Mesendoderm (in vitro differentiated cells): Measurements from ENCODE around the gene IRS1. TPM values are rescaled to one million over a fixed set of nuclear protein-coding genes. Genes with fewer than 3 reads are reported as not detected.
A peak's percentile ranks its signal among the peaks of the same experiment; 100 is the strongest.

ENCODE experiments used
- DNase-seq: peaks from one replicate; pipeline ENCODE4 v3.0.0; 2013
- H2AK5ac ChIP-seq: 2 replicates; pipeline ENCODE4 v1.6.1; 2013; ENCODE audit warnings: low read length, inconsistent platforms
- H2BK120ac ChIP-seq: 2 replicates; pipeline ENCODE4 v1.6.1; 2013; ENCODE audit warnings: low read depth, mild to moderate bottlenecking, low read length, moderate library complexity, mixed read lengths
- H2BK15ac ChIP-seq: replicated peaks from 2 replicates; pipeline ENCODE4 v1.6.1; 2013; ENCODE audit warnings: low read depth, mild to moderate bottlenecking, moderate library complexity
- H2BK5ac ChIP-seq: 2 replicates; pipeline ENCODE4 v1.6.1; 2013; ENCODE audit warnings: low read length, inconsistent platforms
- H3K18ac ChIP-seq: 2 replicates; pipeline ENCODE4 v1.6.1; 2013; ENCODE audit warnings: mild to moderate bottlenecking, low read length, mixed read lengths
- H3K23ac ChIP-seq: one replicate; pipeline ENCODE4 v1.6.1; 2013; ENCODE audit warnings: low read length
- H3K27ac ChIP-seq: 2 replicates; pipeline ENCODE4 v1.5.1; 2013; ENCODE audit warnings: low read depth, mild to moderate bottlenecking, inconsistent platforms, low read length, moderate library complexity
- H3K27me3 ChIP-seq: 2 replicates; pipeline ENCODE4 v1.6.1; 2013; ENCODE audit warnings: low read length, control low read depth, mild to moderate bottlenecking, inconsistent platforms; ENCODE audit not compliant: insufficient read depth, poor library complexity
- H3K36me3 ChIP-seq: 2 replicates; pipeline ENCODE4 v1.6.1; 2013; ENCODE audit warnings: low read length, inconsistent platforms; ENCODE audit not compliant: control insufficient read depth, insufficient read depth
- H3K4ac ChIP-seq: one replicate; pipeline ENCODE4 v1.6.1; 2013; ENCODE audit warnings: low read depth, mild to moderate bottlenecking, low read length, moderate library complexity
- H3K4me1 ChIP-seq: 2 replicates; pipeline ENCODE4 v1.6.1; 2013; ENCODE audit warnings: low read depth, low read length, inconsistent platforms; ENCODE audit not compliant: control insufficient read depth
- H3K4me2 ChIP-seq: 2 replicates; pipeline ENCODE4 v1.6.1; 2013; ENCODE audit warnings: low read length
- H3K4me3 ChIP-seq: 2 replicates; pipeline ENCODE4 v1.5.1; 2013; ENCODE audit warnings: mild to moderate bottlenecking, low read length
- H3K56ac ChIP-seq: one replicate; pipeline ENCODE4 v1.6.1; 2013; ENCODE audit warnings: low read length
- H3K79me1 ChIP-seq: 2 replicates; pipeline ENCODE4 v1.6.1; 2013; ENCODE audit warnings: low read length, inconsistent platforms
- H3K79me2 ChIP-seq: 2 replicates; pipeline ENCODE4 v1.6.1; 2013; ENCODE audit warnings: mild to moderate bottlenecking, low read length; ENCODE audit not compliant: control insufficient read depth, insufficient read depth
- H3K9ac ChIP-seq: 2 replicates; pipeline ENCODE4 v1.6.1; 2013; ENCODE audit warnings: low read length, inconsistent platforms
- H4K5ac ChIP-seq: one replicate; pipeline ENCODE4 v1.6.1; 2013; ENCODE audit warnings: low read length
- H4K8ac ChIP-seq: one replicate; pipeline ENCODE4 v1.6.1; 2013; ENCODE audit warnings: low read depth, mild to moderate bottlenecking, control low read depth, low read length, moderate library complexity
- WGBS: extraction: QIAGEN DNeasy Blood & Tissue Kit; methylation state at CpG from one replicate; pipeline ENCODE4 v1.1.7; 2013; ENCODE audit warnings: low lambda C conversion rate, missing lambda C conversion rate; ENCODE audit not compliant: insufficient coverage; ENCODE audit errors: extremely low coverage; 5-methylcytosine and 5-hydroxymethylcytosine counted together
- polyA plus RNA-seq, 2 experiments: library from polyadenylated mRNA; stranded (reverse); fragments of 200-250 nt; gene quantifications; one replicate each; pipeline ENCODE4 v1.2.3, GENCODE V29; 2013

Gene IRS1
- 11.7 TPM for polyA plus RNA-seq (2013, experiment 1 of 2)
- 11.3 TPM for polyA plus RNA-seq (2013, experiment 2 of 2)

- Histone ChIP-seq H3K23ac (peak within 1 kb of the TSS; percentile 72), H3K4me1 (peaks cover 8% of the 10 kb centered on the region), H3K4me3 (peak within 1 kb of the TSS; percentile 76), H3K36me3 (peaks cover 2% of the 10 kb centered on the region), H2AK5ac (no peak within 1 kb of the TSS), H4K8ac (no peak within 1 kb of the TSS), H4K5ac (no peak within 1 kb of the TSS), H3K18ac (peak within 1 kb of the TSS; percentile 94), H2BK5ac (peak within 1 kb of the TSS; percentile 45), H3K9ac (peak within 1 kb of the TSS; percentile 84), H3K4ac (peak within 1 kb of the TSS; percentile 49), H3K56ac (peak within 1 kb of the TSS; percentile 92), H3K27ac (peak within 1 kb of the TSS; percentile 85), H2BK15ac (no peak within 1 kb of the TSS), H3K79me1 (peaks cover 7% of the 10 kb centered on the region), H3K27me3 (no peaks in the 10 kb centered on the region), H2BK120ac (peak within 1 kb of the TSS; percentile 62), H3K79me2 (peaks cover 44% of the 10 kb centered on the region), H3K4me2 (peak within 1 kb of the TSS; percentile 91)
- no CpG with 5 or more reads among the region's 82 CpGs for WGBS
- peak; percentile 92 for DNase-seq
These were observed at the start of gene IRS1 for GRCh38 chr2:226799211-226799975. TSS of gene IRS1 (minus strand) at chr2:226799820. CDS start at chr2:226798738, 1,082 bp downstream.

GRCh38 chr2:226849349-226849748, 49.7 kb upstream of the IRS1 start:
- Histone ChIP-seq H3K4me2 (no peak overlapping the region), H4K8ac (no peak overlapping the region), H2BK120ac (no peak overlapping the region), H3K23ac (no peak overlapping the region), H4K5ac (no peak overlapping the region), H3K4me3 (no peak overlapping the region), H2BK5ac (no peak overlapping the region), H3K4ac (no peak overlapping the region), H2BK15ac (no peak overlapping the region), H3K27me3 (no peaks in the 10 kb centered on the region), H3K9ac (no peak overlapping the region), H3K79me2 (no peaks in the 10 kb centered on the region), H3K27ac (no peak overlapping the region), H3K36me3 (no peaks in the 10 kb centered on the region), H3K4me1 (peaks cover 2% of the 10 kb centered on the region), H3K79me1 (no peaks in the 10 kb centered on the region), H3K18ac (no peak overlapping the region), H3K56ac (no peak overlapping the region), H2AK5ac (no peak overlapping the region)
- no CpG with 5 or more reads among the region's 2 CpGs for WGBS
- DNase-seq: peak; percentile 32

GRCh38 chr2:226847511-226847910, 47.9 kb upstream of the IRS1 start:
- Histone ChIP-seq H4K5ac (no peak overlapping the region), H3K27ac (no peak overlapping the region), H4K8ac (no peak overlapping the region), H2BK15ac (no peak overlapping the region), H3K9ac (no peak overlapping the region), H3K4me3 (no peak overlapping the region), H3K56ac (no peak overlapping the region), H3K79me1 (no peaks in the 10 kb centered on the region), H2BK5ac (no peak overlapping the region), H2BK120ac (no peak overlapping the region), H2AK5ac (no peak overlapping the region), H3K4ac (no peak overlapping the region), H3K27me3 (no peaks in the 10 kb centered on the region), H3K18ac (no peak overlapping the region), H3K79me2 (no peaks in the 10 kb centered on the region), H3K4me2 (no peak overlapping the region), H3K36me3 (no peaks in the 10 kb centered on the region), H3K23ac (no peak overlapping the region), H3K4me1 (peaks cover 2% of the 10 kb centered on the region)
- no peak for DNase-seq
- WGBS: no CpG with 5 or more reads among the region's 2 CpGs

GRCh38 chr2:226847090-226847489, 47.5 kb upstream of the IRS1 start:
- no peak for DNase-seq
- H3K4me1 ChIP-seq: peaks cover 2% of the 10 kb centered on the region
- no peak overlapping the region for H4K8ac ChIP-seq
- no peaks in the 10 kb centered on the region for H3K36me3 ChIP-seq
- no peak overlapping the region for H3K4me2 ChIP-seq
- H3K27ac ChIP-seq: no peak overlapping the region
- H3K18ac ChIP-seq: no peak overlapping the region
- no peak overlapping the region for H3K23ac ChIP-seq
- WGBS: 100% methylated on average over 1 of the region's 1 CpG
- H2BK120ac ChIP-seq: no peak overlapping the region
- H3K56ac ChIP-seq: no peak overlapping the region
- no peak overlapping the region for H2AK5ac ChIP-seq
- no peak overlapping the region for H3K4me3 ChIP-seq
- H2BK15ac ChIP-seq: no peak overlapping the region
- H2BK5ac ChIP-seq: no peak overlapping the region
- H3K79me1 ChIP-seq: no peaks in the 10 kb centered on the region
- H3K9ac ChIP-seq: no peak overlapping the region
- no peaks in the 10 kb centered on the region for H3K79me2 ChIP-seq
- no peak overlapping the region for H4K5ac ChIP-seq
- no peaks in the 10 kb centered on the region for H3K27me3 ChIP-seq
- no peak overlapping the region for H3K4ac ChIP-seq

- Histone ChIP-seq H3K79me1 (no peaks in the 10 kb centered on the region), H2BK120ac (no peak overlapping the region), H3K4me1 (peaks cover 2% of the 10 kb centered on the region), H2BK5ac (no peak overlapping the region), H3K4me2 (no peak overlapping the region), H3K18ac (no peak overlapping the region), H3K4me3 (no peak overlapping the region), H4K5ac (no peak overlapping the region), H3K27me3 (no peaks in the 10 kb centered on the region), H3K79me2 (no peaks in the 10 kb centered on the region), H2AK5ac (no peak overlapping the region), H3K56ac (no peak overlapping the region), H3K4ac (no peak overlapping the region), H3K36me3 (no peaks in the 10 kb centered on the region), H2BK15ac (no peak overlapping the region), H3K27ac (no peak overlapping the region), H3K9ac (no peak overlapping the region), H3K23ac (no peak overlapping the region), H4K8ac (no peak overlapping the region)
- WGBS: no CpG with 5 or more reads among the region's 3 CpGs
- DNase-seq: no peak
These were observed 45.9 kb upstream of the IRS1 start for GRCh38 chr2:226845386-226846116.
